ENCODE measurements around the gene TAF10. TPM values are rescaled to one million over a fixed set of nuclear protein-coding genes. Genes with fewer than 3 reads are reported as not detected.

Gene TAF10
- total RNA-seq, 2 experiments from 2014 or later: 140 to 156 TPM

DNA sequence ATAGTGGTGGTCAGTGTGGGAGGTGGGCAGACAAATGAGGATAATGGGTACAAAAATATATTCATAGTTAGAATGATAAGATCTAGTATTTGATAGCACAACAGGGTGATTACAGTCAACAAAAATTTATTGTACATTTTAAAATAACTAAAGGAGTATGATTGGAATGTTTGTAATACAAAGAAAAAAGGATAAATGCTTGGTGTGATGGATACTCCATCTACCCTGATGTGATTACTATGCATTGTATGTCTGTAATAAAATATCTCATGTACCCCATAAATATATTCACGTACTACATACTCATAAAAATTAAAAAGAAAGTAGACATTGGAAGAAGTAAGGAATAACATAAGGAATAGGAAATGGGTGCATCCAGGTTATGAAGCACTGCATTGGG is 24.0 kb downstream of the TAF10 start:
- CTCF ChIA-PET: interaction anchor here (1.5 kb wide), 1 partner anchor 17 kb away, joined by 3 read pairs; no protein-coding TSS in a partner anchor

DNA sequence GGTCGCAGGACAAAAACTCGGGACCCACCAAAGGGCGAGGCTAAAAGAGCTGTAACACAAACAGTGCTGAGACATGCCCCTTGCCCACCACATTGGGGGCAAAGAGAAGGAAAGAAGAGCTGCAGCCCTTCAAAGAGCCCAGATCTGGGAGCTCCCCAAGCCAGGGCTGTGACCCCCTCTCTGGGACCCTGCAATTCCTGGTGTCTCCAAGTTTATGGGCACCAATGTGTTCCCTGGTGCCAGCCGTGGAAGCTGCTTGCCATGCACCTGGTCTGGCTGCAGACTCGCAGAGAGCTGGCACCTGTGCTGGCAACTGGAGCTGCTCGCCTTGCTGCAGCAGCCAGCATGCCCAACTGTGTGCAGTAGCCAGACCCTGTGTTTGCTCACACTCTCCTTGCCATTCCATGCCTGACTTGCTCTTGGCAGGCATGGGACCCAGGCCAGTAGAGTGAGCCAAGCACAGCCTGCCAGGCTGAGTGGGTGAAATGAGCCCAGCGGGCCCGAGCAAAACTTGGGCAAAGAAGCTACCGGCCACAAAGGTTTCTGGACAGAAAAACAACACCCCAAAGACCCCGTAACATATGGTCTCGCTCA is 24.6 kb downstream of the TAF10 start:
- DNase-seq (peak; percentile 11), ATAC-seq (no peak)
- no peak overlapping the region for H3K4me3 Mint-ChIP-seq
- H3K36me3 Mint-ChIP-seq (ENCODE audit: low read depth): peaks cover 47% of the 10 kb centered on the region
- ChIA-PET POLR2A (no interaction called here), CTCF (interaction anchor here (1.5 kb wide), 1 partner anchor 17 kb away, joined by 3 read pairs; no protein-coding TSS in a partner anchor)
- no peak overlapping the region for H3K27ac Mint-ChIP-seq
- no peaks in the 10 kb centered on the region for H3K4me1 Mint-ChIP-seq (ENCODE audit: low read depth)
- H3K27me3 Mint-ChIP-seq (ENCODE audit: low read depth): no peaks in the 10 kb centered on the region
- peaks cover 26% of the 10 kb centered on the region for H3K9me3 Mint-ChIP-seq (ENCODE audit: insufficient read depth)

More for the DNA sequence above, 24.0 kb downstream of the TAF10 start:
- Mint-ChIP-seq H3K9me3 (ENCODE audit: insufficient read depth) (peaks cover 20% of the 10 kb centered on the region), H3K27ac (no peak overlapping the region), H3K4me3 (no peak overlapping the region), H3K36me3 (ENCODE audit: low read depth) (peaks cover 44% of the 10 kb centered on the region), H3K4me1 (ENCODE audit: low read depth) (no peaks in the 10 kb centered on the region), H3K27me3 (ENCODE audit: low read depth) (no peaks in the 10 kb centered on the region)
- ATAC-seq: no peak
- POLR2A ChIA-PET: no interaction called here
- no peak for DNase-seq

DNA sequence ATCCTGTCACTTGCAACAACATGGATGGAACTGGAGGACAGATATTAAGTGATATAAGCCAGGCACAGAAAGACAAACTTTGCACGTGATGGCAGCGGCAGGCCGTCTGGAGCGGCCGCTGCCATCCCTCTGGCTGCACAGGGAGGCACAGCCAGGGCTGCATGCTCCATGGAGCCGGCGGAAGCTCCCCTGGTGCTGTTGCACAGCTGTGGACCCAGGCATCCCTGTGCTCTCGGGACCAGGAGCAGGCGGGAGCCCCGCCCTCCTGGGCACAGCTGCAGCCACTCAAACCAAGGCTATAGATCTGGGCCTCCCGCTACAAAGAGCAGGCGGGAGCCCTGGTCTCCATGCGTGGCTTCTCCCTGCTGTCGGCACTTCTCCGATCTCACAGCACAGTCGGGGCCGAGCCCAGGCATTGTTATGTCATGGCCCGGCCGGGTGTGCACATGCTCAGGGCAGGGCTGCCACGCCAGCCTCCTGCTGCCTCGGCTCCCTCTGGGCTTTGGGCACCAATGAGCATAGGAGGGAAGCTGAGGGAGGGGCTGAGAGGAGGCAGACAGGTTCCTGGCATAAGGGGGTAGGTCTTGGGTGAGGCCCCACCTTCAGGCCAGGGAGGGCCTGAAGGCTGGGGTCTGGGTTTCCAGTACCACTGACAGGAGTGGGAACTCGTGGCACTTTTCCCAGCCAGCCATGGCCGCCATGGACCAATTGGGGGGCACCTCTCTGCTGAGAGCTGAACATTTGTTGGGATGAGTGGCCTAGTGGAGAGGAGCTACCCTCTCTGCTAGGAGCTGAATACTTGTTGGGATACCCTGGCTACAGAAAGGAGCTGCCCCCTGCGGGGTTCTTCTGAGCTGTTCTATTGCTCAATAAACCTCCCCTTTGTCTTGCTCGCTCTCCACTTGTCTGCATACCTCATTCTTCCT is 25.3 kb downstream of the TAF10 start:
- POLR2A ChIA-PET: no interaction called here
- DNase-seq: peak; percentile 14
- CTCF ChIA-PET: interaction anchor here (1.5 kb wide), 1 partner anchor 18 kb away, joined by 3 read pairs; no protein-coding TSS in a partner anchor
- no peak overlapping the region for H3K27ac Mint-ChIP-seq
- no peak overlapping the region for H3K4me3 Mint-ChIP-seq
- no peaks in the 10 kb centered on the region for H3K4me1 Mint-ChIP-seq (ENCODE audit: low read depth)
- no peak for ATAC-seq
- H3K36me3 Mint-ChIP-seq (ENCODE audit: low read depth): peaks cover 47% of the 10 kb centered on the region
- H3K27me3 Mint-ChIP-seq (ENCODE audit: low read depth): no peaks in the 10 kb centered on the region
- H3K9me3 Mint-ChIP-seq (ENCODE audit: insufficient read depth): peaks cover 31% of the 10 kb centered on the region

DNA sequence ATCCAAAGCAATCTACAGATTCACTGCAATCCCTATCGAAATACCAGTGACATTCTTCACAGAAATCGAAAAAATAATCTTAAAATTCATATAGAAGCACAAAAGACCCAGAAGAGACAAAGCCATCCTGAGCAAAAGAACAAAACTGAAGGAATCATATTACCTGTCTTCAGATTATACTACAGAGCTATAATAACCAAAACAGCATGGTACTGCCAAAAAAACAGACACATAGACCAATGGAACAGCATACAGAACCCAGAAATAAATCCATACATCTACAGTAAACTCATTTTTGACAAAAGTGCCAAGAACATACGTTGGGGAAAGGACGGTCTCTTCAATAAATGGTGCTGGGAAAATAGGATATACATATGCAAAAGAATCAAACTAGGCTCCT is 27.5 kb downstream of the TAF10 start:
- POLR2A ChIA-PET: no interaction called here
- H3K27me3 Mint-ChIP-seq (ENCODE audit: low read depth): no peaks in the 10 kb centered on the region
- peaks cover 43% of the 10 kb centered on the region for H3K36me3 Mint-ChIP-seq (ENCODE audit: low read depth)
- no peak for ATAC-seq
- H3K4me1 Mint-ChIP-seq (ENCODE audit: low read depth): no peaks in the 10 kb centered on the region
- no peak overlapping the region for H3K4me3 Mint-ChIP-seq
- no peak overlapping the region for H3K27ac Mint-ChIP-seq
- no peak for DNase-seq
- CTCF ChIA-PET: interaction anchor here (1.2 kb wide), 1 partner anchor 80 kb away, joined by 5 read pairs; no protein-coding TSS in a partner anchor
- H3K9me3 Mint-ChIP-seq (ENCODE audit: insufficient read depth): peaks cover 31% of the 10 kb centered on the region

- peaks cover 31% of the 10 kb centered on the region for H3K9me3 Mint-ChIP-seq (ENCODE audit: insufficient read depth)
- H3K4me1 Mint-ChIP-seq (ENCODE audit: low read depth): no peaks in the 10 kb centered on the region
- H3K27ac Mint-ChIP-seq: no peak overlapping the region
- peaks cover 43% of the 10 kb centered on the region for H3K36me3 Mint-ChIP-seq (ENCODE audit: low read depth)
- no peak overlapping the region for H3K4me3 Mint-ChIP-seq
- ChIA-PET POLR2A (no interaction called here), CTCF (no interaction called here)
- ATAC-seq (no peak), DNase-seq (no peak)
- H3K27me3 Mint-ChIP-seq (ENCODE audit: low read depth): no peaks in the 10 kb centered on the region
These were observed 28.4 kb downstream of the TAF10 start for GRCh38 chr11:6583584-6583983.

DNA sequence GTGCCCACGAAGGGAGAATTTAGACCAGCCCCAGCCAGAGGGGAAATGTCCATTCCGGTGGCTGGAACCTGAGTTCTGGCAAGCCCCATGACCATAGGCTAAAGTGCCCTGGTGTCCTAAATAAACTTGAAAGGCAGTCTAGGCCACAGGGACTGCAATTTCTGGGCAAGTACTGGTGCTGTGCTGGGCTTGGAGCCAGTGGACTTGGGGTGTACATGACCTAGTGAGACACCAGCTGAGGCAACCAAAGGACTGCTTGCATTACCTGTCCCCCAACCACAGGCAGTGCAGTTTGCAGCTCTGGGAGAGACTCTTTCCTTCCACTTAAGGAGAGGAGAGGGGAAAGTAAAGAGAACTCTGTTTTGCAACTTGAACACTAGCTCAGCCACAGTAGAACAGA is 32.3 kb downstream of the TAF10 start:
- no peak overlapping the region for H3K4me3 Mint-ChIP-seq
- peak; percentile 10 for DNase-seq
- H3K27me3 Mint-ChIP-seq (ENCODE audit: low read depth): no peaks in the 10 kb centered on the region
- H3K9me3 Mint-ChIP-seq (ENCODE audit: insufficient read depth): peaks cover 27% of the 10 kb centered on the region
- POLR2A ChIA-PET: interaction anchor here (0.7 kb wide), 1 partner anchor 68 kb away, joined by 3 read pairs; no protein-coding TSS in a partner anchor
- no peak for ATAC-seq
- no peaks in the 10 kb centered on the region for H3K4me1 Mint-ChIP-seq (ENCODE audit: low read depth)
- peaks cover 34% of the 10 kb centered on the region for H3K36me3 Mint-ChIP-seq (ENCODE audit: low read depth)
- no peak overlapping the region for H3K27ac Mint-ChIP-seq
- CTCF ChIA-PET: interaction anchor here (1.1 to 1.2 kb wide), 3 partner anchors 25 to 126 kb away, joined by 3 to 4 read pairs (median 3); partner anchors contain the start of gene TAF10

GRCh38 chr11:6578134-6578533 is 33.9 kb downstream of the TAF10 start:
- no peak overlapping the region for H3K27ac Mint-ChIP-seq

DNA sequence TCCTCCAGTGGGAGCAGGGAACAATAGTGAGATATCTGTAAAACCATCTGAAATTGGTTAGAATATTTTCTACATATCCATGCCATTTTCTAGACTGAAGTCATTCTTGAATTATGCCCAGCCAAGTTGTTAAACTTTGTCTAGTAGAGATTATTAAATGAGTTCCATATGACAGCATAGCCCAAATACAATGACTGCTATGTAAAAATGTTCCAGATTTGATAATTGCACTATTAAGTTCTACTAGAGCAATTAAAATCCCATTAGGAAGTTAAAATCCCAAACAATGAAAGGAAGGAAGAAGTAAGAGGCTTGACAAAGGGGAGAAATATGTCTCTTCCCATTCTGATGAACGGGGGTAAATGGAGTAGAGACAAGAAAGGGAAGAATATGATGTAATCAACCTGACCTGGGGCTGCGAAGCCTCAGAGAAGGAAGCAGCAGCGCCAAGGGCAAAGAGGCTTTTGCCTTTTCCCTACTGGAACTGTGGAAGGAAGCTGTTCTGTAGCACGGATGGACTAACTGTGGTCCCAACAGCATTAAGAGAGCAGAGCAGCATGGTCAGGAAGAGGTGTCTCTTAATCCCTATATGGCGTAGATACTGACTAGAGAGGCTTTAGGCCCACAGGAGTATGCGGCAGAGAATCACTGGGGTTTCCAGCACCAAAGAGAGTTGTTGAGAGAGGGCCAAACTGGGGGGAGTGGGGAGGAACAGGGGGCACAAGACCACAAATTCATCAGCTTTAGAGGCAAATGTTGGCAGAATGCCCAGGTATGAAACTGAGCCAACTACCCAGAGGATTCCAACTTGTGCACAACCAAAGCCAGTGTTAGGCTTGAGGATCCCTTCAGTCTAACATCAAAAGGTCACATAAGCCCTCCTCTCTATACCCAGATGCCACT is 35.3 kb downstream of the TAF10 start:
- ChIA-PET POLR2A (interaction anchor here (1.3 kb wide), 1 partner anchor 13 kb away, joined by 3 read pairs; no protein-coding TSS in a partner anchor), CTCF (interaction anchor here (1.1 kb wide), 1 partner anchor 26 kb away, joined by 6 read pairs; no protein-coding TSS in a partner anchor)
- Mint-ChIP-seq H3K9me3 (ENCODE audit: insufficient read depth) (no peaks in the 10 kb centered on the region), H3K36me3 (ENCODE audit: low read depth) (peaks cover 12% of the 10 kb centered on the region), H3K27me3 (ENCODE audit: low read depth) (no peaks in the 10 kb centered on the region), H3K4me1 (ENCODE audit: low read depth) (no peaks in the 10 kb centered on the region), H3K4me3 (no peak overlapping the region), H3K27ac (no peak overlapping the region)
- no peak for ATAC-seq
- DNase-seq: peak; percentile 12

More at GRCh38 chr11:6578134-6578533, 33.9 kb downstream of the TAF10 start:
- ATAC-seq (no peak), DNase-seq (peak; percentile 18)
- Mint-ChIP-seq H3K27me3 (ENCODE audit: low read depth) (no peaks in the 10 kb centered on the region), H3K36me3 (ENCODE audit: low read depth) (peaks cover 18% of the 10 kb centered on the region), H3K4me1 (ENCODE audit: low read depth) (no peaks in the 10 kb centered on the region), H3K4me3 (no peak overlapping the region), H3K9me3 (ENCODE audit: insufficient read depth) (peaks cover 12% of the 10 kb centered on the region)
- ChIA-PET POLR2A (interaction anchor here (1.2 to 1.3 kb wide), 2 partner anchors 14 to 16 kb away, joined by 3 read pairs; no protein-coding TSS in a partner anchor), CTCF (interaction anchor here (1.1 to 1.2 kb wide), 2 partner anchors 16 to 24 kb away, joined by 3 to 6 read pairs; no protein-coding TSS in a partner anchor)

- Mint-ChIP-seq H3K4me3 (no peak overlapping the region), H3K27ac (no peak overlapping the region), H3K4me1 (ENCODE audit: low read depth) (no peaks in the 10 kb centered on the region), H3K36me3 (ENCODE audit: low read depth) (peaks cover 14% of the 10 kb centered on the region), H3K9me3 (ENCODE audit: insufficient read depth) (no peaks in the 10 kb centered on the region), H3K27me3 (ENCODE audit: low read depth) (no peaks in the 10 kb centered on the region)
- CTCF ChIA-PET: interaction anchor here (1.1 to 2.3 kb wide), 3 partner anchors 44 to 238 kb away, joined by 3 to 8 read pairs (median 5); no protein-coding TSS in a partner anchor
- POLR2A ChIA-PET: no interaction called here
- DNase-seq: no peak
- no peak for ATAC-seq
These were observed 37.0 kb downstream of the TAF10 start for GRCh38 chr11:6574816-6575715.

- Mint-ChIP-seq H3K4me1 (ENCODE audit: low read depth) (no peaks in the 10 kb centered on the region), H3K36me3 (ENCODE audit: low read depth) (peaks cover 16% of the 10 kb centered on the region), H3K27me3 (ENCODE audit: low read depth) (no peaks in the 10 kb centered on the region), H3K9me3 (ENCODE audit: insufficient read depth) (no peaks in the 10 kb centered on the region), H3K27ac (no peak overlapping the region), H3K4me3 (no peak overlapping the region)
- POLR2A ChIA-PET: interaction anchor here (0.6 kb wide), 1 partner anchor 191 kb away, joined by 3 read pairs; no protein-coding TSS in a partner anchor
- CTCF ChIA-PET: no interaction called here
- DNase-seq: no peak
- no peak for ATAC-seq
These were observed 39.8 kb downstream of the TAF10 start for GRCh38 chr11:6572215-6572614.
